ENCODE data around the gene DERL3. TPM values are rescaled to one million over a fixed set of nuclear protein-coding genes. Genes with fewer than 3 reads are reported as not detected.
A peak's percentile ranks its signal among the peaks of the same experiment; 100 is the strongest.

DERL3 gene
- total RNA-seq, 4 donors from 2014 or later: 0.21 to 0.49 (median 0.33) TPM

DNA sequence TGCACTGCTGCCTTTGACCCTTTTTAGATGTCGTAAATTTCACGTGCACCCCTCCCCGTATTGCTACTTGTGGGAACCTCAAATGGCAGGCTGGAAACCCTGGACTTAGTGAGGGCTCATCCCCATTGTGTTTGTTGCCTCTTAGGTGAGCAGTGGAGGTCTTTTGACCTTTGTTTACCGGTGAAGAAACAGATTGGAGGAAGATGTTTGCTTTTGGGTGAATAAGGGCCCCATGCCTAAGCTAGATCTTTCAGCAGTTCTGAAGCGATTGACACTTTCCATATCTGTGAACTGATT is 51.3 kb downstream of the DERL3 start:
- H3K4me3 ChIP-seq (ENCODE audit: low read depth, poor library complexity, severe bottlenecking): peak overlapping the region; percentile 78
- TF ChIP-seq, protein P1, sequence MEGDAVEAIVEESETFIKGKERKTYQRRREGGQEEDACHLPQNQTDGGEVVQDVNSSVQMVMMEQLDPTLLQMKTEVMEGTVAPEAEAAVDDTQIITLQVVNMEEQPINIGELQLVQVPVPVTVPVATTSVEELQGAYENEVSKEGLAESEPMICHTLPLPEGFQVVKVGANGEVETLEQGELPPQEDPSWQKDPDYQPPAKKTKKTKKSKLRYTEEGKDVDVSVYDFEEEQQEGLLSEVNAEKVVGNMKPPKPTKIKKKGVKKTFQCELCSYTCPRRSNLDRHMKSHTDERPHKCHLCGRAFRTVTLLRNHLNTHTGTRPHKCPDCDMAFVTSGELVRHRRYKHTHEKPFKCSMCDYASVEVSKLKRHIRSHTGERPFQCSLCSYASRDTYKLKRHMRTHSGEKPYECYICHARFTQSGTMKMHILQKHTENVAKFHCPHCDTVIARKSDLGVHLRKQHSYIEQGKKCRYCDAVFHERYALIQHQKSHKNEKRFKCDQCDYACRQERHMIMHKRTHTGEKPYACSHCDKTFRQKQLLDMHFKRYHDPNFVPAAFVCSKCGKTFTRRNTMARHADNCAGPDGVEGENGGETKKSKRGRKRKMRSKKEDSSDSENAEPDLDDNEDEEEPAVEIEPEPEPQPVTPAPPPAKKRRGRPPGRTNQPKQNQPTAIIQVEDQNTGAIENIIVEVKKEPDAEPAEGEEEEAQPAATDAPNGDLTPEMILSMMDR (IDR thresholded peaks at IDR 0.05): no peak
- no peak for TF ChIP-seq POLR2A (IDR thresholded peaks at IDR 0.05)
- 0 to 1% methylated on average over 5 of the region's 5 CpGs for WGBS, 2 donors
- intact Hi-C loops (cut with DNase I; ENCODE audit: low total_unique reads): no loop called here
- no peak for DNase-seq (ENCODE audit: low spot score in 2 of 2)

DNA sequence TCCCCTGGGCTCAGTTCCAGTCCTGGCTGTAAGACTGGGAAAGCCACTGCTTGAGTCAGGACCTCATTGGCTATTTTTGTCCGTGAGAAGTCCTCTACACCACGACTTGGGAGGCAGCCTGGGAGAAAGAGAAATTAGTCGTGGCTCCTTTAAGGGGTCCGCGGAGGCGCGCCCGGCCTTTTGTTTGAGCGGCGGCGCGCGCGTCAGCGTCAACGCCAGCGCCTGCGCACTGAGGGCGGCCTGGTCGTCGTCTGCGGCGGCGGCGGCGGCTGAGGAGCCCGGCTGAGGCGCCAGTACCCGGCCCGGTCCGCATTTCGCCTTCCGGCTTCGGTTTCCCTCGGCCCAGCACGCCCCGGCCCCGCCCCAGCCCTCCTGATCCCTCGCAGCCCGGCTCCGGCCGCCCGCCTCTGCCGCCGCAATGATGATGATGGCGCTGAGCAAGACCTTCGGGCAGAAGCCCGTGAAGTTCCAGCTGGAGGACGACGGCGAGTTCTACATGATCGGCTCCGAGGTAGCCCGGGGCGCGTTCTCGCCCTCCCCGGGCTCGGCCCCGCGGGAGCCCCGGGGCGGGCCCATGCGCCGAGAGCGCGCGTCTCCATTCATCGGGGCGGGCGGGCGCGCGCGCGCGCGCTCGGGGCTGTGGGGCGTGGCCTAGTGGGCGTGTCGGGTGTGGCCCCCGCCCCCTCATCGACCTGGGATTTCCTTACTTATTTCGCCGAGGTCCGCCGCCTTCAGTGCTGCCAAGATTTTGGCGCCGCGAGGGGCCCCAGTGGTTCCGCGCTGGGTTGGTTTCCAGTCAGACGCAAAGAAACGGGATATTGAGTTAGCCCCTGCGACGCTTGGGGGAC is 51.8 kb downstream of the DERL3 start, which contains the start of gene SMARCB1:
SMARCB1 (plus strand) TSS at position 215 of the 848 bp plus-strand sequence; CDS start at position 419, 204 bp downstream.
- peak within 1 kb of the TSS; percentile 78 for H3K4me3 ChIP-seq (ENCODE audit: low read depth, poor library complexity, severe bottlenecking)
- DNase-seq (ENCODE audit: low spot score in 2 of 2): peak; percentile 88 to 97
- TF ChIP-seq POLR2A (IDR thresholded peaks at IDR 0.05): peak in 1 of 2 donors; percentile 14
- TF ChIP-seq, protein P1 (IDR thresholded peaks at IDR 0.05): no peak
- WGBS, 2 donors: 1% methylated on average over 55 to 70 of the region's 97 CpGs
- intact Hi-C loops (cut with DNase I; ENCODE audit: low total_unique reads): no loop called here

DNA sequence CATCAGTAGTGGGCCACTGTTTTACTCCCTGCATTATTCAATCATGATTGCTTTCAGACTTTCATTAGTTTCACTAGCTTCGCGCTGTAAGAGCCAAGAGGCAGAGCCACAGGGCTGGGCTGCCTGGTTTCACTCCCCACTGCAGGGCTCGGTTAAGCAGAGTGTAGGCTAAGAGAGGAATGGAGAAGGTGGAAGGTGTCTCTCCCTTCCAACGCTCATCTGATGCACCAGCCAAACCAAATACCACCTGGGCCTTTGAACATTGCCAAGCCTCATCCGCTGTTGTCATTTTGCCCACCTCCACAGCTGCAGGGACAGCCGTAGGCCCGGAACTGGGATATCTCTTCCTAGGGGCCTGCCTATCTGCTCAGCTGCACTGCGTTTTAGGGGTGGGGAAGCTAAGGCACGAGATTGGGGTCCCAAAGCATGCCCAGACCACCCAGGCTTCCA is 52.5 kb downstream of the DERL3 start:
- no peak for DNase-seq (ENCODE audit: low spot score in 2 of 2)
- no peak overlapping the region for H3K4me3 ChIP-seq (ENCODE audit: low read depth, poor library complexity, severe bottlenecking)
- 14 to 21% methylated on average over 9 of the region's 9 CpGs for WGBS, 2 donors
- TF ChIP-seq POLR2A (IDR thresholded peaks at IDR 0.05): no peak
- TF ChIP-seq, protein P1 (IDR thresholded peaks at IDR 0.05): no peak
- intact Hi-C loops (cut with DNase I; ENCODE audit: low total_unique reads): no loop called here

Other genes with a start within 250 kb of the DERL3 start
- under 1 TPM in 1 of 4 donors, not detected in 3; 0.75 TPM for gene DRICH1, start 206.7 kb downstream of the DERL3 start, total RNA-seq
- gene RGL4, start 148.0 kb downstream of the DERL3 start, total RNA-seq: under 1 TPM in 1 of 4 donors, not detected in 3; 0.39 TPM
- gene ZNF70, start 87.9 kb downstream of the DERL3 start, total RNA-seq: 1 to 10 TPM in 3 of 4 donors, under 1 TPM in 1; 0.63 to 3.2 (median 2.0) TPM
- not detected for gene VPREB3, start 84.6 kb downstream of the DERL3 start, total RNA-seq
- not detected for gene C22orf15, start 76.0 kb downstream of the DERL3 start, total RNA-seq
- 10 to 100 TPM in 2 of 4 donors, 1 to 10 TPM in 2; 3.8 to 28.3 (median 11.4) TPM for gene CHCHD10, start 71.0 kb downstream of the DERL3 start, total RNA-seq
- 1 to 10 TPM in 3 of 4 donors, under 1 TPM in 1; 0.51 to 2.7 (median 1.9) TPM for gene MMP11, start 66.2 kb downstream of the DERL3 start, total RNA-seq
- 10 to 100 TPM; 52.2 to 61.6 (median 55.2) TPM for gene SMARCB1, start 52.0 kb downstream of the DERL3 start, total RNA-seq
- gene SLC2A11, start 18.9 kb upstream of the DERL3 start, total RNA-seq: 10 to 100 TPM in 1 of 4 donors, 1 to 10 TPM in 3; 5.0 to 11.1 (median 8.6) TPM
- gene MIF, start 55.4 kb upstream of the DERL3 start, total RNA-seq: 100 to 1,000 TPM; 156 to 362 (median 318) TPM
- gene GSTT2B, start 122.2 kb upstream of the DERL3 start, total RNA-seq: 10 to 100 TPM in 2 of 4 donors, 1 to 10 TPM in 1, not detected in 1; 2.4 to 14.3 (median 11.6) TPM
- 1 to 10 TPM in 2 of 4 donors, not detected in 2; 2.7 to 3.1 TPM for gene DDTL, start 127.9 kb upstream of the DERL3 start, total RNA-seq
- gene DDT, start 135.4 kb upstream of the DERL3 start, total RNA-seq: 100 to 1,000 TPM in 3 of 4 donors, 10 to 100 TPM in 1; 97.0 to 133 (median 118) TPM
- 1 to 10 TPM in 1 of 4 donors, under 1 TPM in 1, not detected in 2; 0.88 to 1.4 TPM for gene GSTT2, start 141.1 kb upstream of the DERL3 start, total RNA-seq
- gene GSTT4, start 166.4 kb upstream of the DERL3 start, total RNA-seq: not detected
- 10 to 100 TPM; 16.9 to 43.0 (median 32.9) TPM for gene CABIN1, start 172.3 kb upstream of the DERL3 start, total RNA-seq